ENCODE results near the gene FNBP1. TPM values are rescaled to one million over a fixed set of nuclear protein-coding genes. Genes with fewer than 3 reads are reported as not detected.

FNBP1 gene
- total RNA-seq, 1 donor from 2014 or later = 34.9 TPM

DNA sequence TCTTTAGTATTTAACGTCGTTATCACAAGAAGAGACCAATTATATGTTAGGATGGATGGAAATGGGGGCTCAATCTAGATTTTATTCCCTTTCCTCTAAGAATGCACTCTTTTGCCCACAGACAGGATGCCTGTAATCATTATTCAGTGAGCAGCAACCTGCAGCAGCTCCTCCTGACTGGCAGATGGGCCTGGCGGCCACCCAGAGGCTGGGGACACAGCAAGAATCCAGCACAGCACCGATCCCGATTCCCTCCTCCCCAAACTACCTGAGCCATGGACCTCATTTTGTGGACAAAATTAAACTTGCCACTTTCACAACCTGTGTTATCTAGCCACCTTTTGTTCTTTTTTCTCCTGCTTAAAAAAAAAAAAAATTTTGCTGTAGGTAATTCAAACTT lies 106.8 kb downstream of the FNBP1 start:
- Histone ChIP-seq H3K4me3 (no peak overlapping the region), H3K4me1 (peaks cover 21% of the 10 kb centered on the region), H4K20me1 (ENCODE audit: low read depth) (no peaks in the 10 kb centered on the region), H3K27me3 (no peaks in the 10 kb centered on the region), H3K9me3 (ENCODE audit: low read depth) (no peaks in the 10 kb centered on the region), H3K79me2 (ENCODE audit: low read depth) (no peaks in the 10 kb centered on the region), H2AFZ (replicated peaks) (no peak overlapping the region), H3K36me3 (no peaks in the 10 kb centered on the region), H3K27ac (no peak overlapping the region), H3F3A (ENCODE audit: low read depth) (peaks cover 5% of the 10 kb centered on the region), H3K4me2 (no peak overlapping the region), H3K9ac (no peak overlapping the region)
- Mint-ChIP-seq H3K9me3 (peaks cover 6% of the 10 kb centered on the region), H3K27me3 (ENCODE audit: insufficient read depth, low read depth) (no peaks in the 10 kb centered on the region), H3K4me3 (no peak overlapping the region), H3K27ac (no peak overlapping the region), H3K36me3 (peaks cover 4% of the 10 kb centered on the region), H3K4me1 (peaks cover 26% of the 10 kb centered on the region)
- DNase-seq (ENCODE audit: low spot score) = no peak
- TF ChIP-seq, protein P1, sequence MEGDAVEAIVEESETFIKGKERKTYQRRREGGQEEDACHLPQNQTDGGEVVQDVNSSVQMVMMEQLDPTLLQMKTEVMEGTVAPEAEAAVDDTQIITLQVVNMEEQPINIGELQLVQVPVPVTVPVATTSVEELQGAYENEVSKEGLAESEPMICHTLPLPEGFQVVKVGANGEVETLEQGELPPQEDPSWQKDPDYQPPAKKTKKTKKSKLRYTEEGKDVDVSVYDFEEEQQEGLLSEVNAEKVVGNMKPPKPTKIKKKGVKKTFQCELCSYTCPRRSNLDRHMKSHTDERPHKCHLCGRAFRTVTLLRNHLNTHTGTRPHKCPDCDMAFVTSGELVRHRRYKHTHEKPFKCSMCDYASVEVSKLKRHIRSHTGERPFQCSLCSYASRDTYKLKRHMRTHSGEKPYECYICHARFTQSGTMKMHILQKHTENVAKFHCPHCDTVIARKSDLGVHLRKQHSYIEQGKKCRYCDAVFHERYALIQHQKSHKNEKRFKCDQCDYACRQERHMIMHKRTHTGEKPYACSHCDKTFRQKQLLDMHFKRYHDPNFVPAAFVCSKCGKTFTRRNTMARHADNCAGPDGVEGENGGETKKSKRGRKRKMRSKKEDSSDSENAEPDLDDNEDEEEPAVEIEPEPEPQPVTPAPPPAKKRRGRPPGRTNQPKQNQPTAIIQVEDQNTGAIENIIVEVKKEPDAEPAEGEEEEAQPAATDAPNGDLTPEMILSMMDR (IDR thresholded peaks at IDR 0.05) = no peak
- TF ChIP-seq EZH2phosphoT487 (IDR thresholded peaks at IDR 0.05) (no peak), EZH2 (IDR thresholded peaks at IDR 0.05) (no peak)

DNA sequence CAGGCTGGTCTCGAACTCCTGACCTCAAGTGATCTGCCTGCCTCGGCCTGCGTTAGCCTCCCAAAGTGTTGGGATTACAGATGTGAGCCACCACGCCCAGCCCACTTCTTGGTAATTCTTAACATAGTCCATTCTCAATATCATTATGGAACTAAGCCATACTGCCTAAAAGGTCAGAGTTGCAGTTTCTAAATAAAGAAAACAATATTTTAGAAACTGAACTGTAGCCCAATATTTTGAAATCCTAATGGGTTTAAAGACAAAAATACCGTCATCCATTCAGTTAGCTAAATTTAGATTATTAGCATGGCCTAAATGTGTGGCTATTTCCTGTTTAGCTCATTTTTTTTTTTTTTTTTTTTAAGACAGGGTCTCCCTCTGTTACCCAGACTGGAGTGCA lies 108.2 kb downstream of the FNBP1 start:
- H3K27ac Mint-ChIP-seq = no peak overlapping the region
- Histone ChIP-seq H2AFZ (replicated peaks) (no peak overlapping the region), H3K79me2 (ENCODE audit: low read depth) (no peaks in the 10 kb centered on the region), H3K36me3 (no peaks in the 10 kb centered on the region), H3K4me3 (no peak overlapping the region), H3K4me1 (peaks cover 21% of the 10 kb centered on the region), H3K9ac (no peak overlapping the region), H3K27ac (no peak overlapping the region), H3F3A (ENCODE audit: low read depth) (peaks cover 5% of the 10 kb centered on the region), H3K9me3 (ENCODE audit: low read depth) (no peaks in the 10 kb centered on the region), H3K27me3 (no peaks in the 10 kb centered on the region), H4K20me1 (ENCODE audit: low read depth) (no peaks in the 10 kb centered on the region), H3K4me2 (no peak overlapping the region)
- H3K4me3 Mint-ChIP-seq = no peak overlapping the region
- peaks cover under 1% of the 10 kb centered on the region for H3K36me3 Mint-ChIP-seq
- DNase-seq (ENCODE audit: low spot score) = no peak
- no peaks in the 10 kb centered on the region for H3K9me3 Mint-ChIP-seq
- H3K27me3 Mint-ChIP-seq (ENCODE audit: insufficient read depth, low read depth) = no peaks in the 10 kb centered on the region
- no peak for TF ChIP-seq EZH2 (IDR thresholded peaks at IDR 0.05)
- TF ChIP-seq, protein P1 (IDR thresholded peaks at IDR 0.05) = no peak
- TF ChIP-seq EZH2phosphoT487 (IDR thresholded peaks at IDR 0.05) = no peak
- H3K4me1 Mint-ChIP-seq = peaks cover 26% of the 10 kb centered on the region

DNA sequence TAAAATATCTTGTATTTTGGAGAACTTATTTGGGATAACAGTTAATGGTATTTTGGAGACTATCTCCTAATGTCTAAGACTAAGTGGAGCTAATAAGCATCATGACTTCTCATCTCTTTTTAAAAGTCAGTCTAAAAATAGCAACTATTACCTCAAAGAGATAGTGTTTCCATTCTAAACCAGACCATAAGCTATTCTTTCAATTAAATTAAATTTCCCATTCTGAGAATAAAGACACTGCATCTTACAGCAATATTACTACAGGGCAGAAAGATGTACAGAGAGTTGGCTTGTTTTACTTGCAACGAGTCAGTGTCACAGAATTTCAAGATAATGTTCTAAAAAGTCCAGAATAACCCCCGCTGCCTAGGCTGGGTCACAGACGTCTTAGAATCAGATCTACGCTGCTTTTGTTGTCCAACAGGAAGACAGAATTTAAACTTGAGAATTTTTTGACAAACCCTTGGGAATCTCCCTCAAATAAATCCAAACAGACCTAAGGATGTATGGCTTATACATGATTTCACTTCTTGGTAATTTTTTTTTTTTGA lies 108.9 kb downstream of the FNBP1 start:
- Histone ChIP-seq H3K4me3 (no peak overlapping the region), H3K27ac (no peak overlapping the region), H4K20me1 (ENCODE audit: low read depth) (no peaks in the 10 kb centered on the region), H3K27me3 (no peaks in the 10 kb centered on the region), H3K9me3 (ENCODE audit: low read depth) (no peaks in the 10 kb centered on the region), H3K4me1 (peaks cover 21% of the 10 kb centered on the region), H3K9ac (no peak overlapping the region), H3K36me3 (no peaks in the 10 kb centered on the region), H2AFZ (replicated peaks) (no peak overlapping the region), H3K79me2 (ENCODE audit: low read depth) (no peaks in the 10 kb centered on the region), H3F3A (ENCODE audit: low read depth) (peaks cover 5% of the 10 kb centered on the region), H3K4me2 (no peak overlapping the region)
- no peaks in the 10 kb centered on the region for H3K27me3 Mint-ChIP-seq (ENCODE audit: insufficient read depth, low read depth)
- peaks cover 26% of the 10 kb centered on the region for H3K4me1 Mint-ChIP-seq
- TF ChIP-seq, protein P1 (IDR thresholded peaks at IDR 0.05) = no peak
- TF ChIP-seq EZH2 (IDR thresholded peaks at IDR 0.05) = no peak
- no peak for TF ChIP-seq EZH2phosphoT487 (IDR thresholded peaks at IDR 0.05)
- peaks cover 4% of the 10 kb centered on the region for H3K36me3 Mint-ChIP-seq
- no peak overlapping the region for H3K4me3 Mint-ChIP-seq
- DNase-seq (ENCODE audit: low spot score) = no peak
- H3K27ac Mint-ChIP-seq = peak overlapping the region; percentile 8
- H3K9me3 Mint-ChIP-seq = no peaks in the 10 kb centered on the region
